Activated naive CD8-positive, alpha-beta T cell treated with anti-CD3 and anti-CD28 coated beads for 36 hours (primary cell): Measurements from ENCODE around the gene ZNF215. TPM values are rescaled to one million over a fixed set of nuclear protein-coding genes. Genes with fewer than 3 reads are reported as not detected.

Experiments
- DNase-seq: peaks from one replicate; pipeline ENCODE4 v3.0.0; 2021
- H3K27ac Mint-ChIP-seq: one replicate; pipeline ENCODE4 v1.8.0; 2022; ENCODE audit warnings: mild to moderate bottlenecking, moderate library complexity, mixed read lengths
- H3K27me3 Mint-ChIP-seq: one replicate; pipeline ENCODE4 v1.8.0; 2022; ENCODE audit warnings: mild to moderate bottlenecking, mixed read lengths
- H3K36me3 Mint-ChIP-seq: one replicate; pipeline ENCODE4 v1.8.0; 2021; ENCODE audit warnings: mild to moderate bottlenecking, mixed read lengths
- H3K4me1 Mint-ChIP-seq: one replicate; pipeline ENCODE4 v1.8.0; 2021; ENCODE audit warnings: mixed read lengths
- H3K4me3 Mint-ChIP-seq: one replicate; pipeline ENCODE4 v1.8.0; 2022; ENCODE audit warnings: mild to moderate bottlenecking, moderate library complexity, mixed read lengths
- H3K9me3 Mint-ChIP-seq: one replicate; pipeline ENCODE4 v1.8.0; 2022; ENCODE audit warnings: mixed read lengths
- total RNA-seq, 2 experiments: library from RNA; stranded (reverse); gene quantifications; one replicate each; pipeline ENCODE4 v1.2.3, GENCODE V29; 2021

Gene ZNF215
- total RNA-seq, 2 experiments from 2014 or later, result 2.4 to 2.5 TPM

DNA sequence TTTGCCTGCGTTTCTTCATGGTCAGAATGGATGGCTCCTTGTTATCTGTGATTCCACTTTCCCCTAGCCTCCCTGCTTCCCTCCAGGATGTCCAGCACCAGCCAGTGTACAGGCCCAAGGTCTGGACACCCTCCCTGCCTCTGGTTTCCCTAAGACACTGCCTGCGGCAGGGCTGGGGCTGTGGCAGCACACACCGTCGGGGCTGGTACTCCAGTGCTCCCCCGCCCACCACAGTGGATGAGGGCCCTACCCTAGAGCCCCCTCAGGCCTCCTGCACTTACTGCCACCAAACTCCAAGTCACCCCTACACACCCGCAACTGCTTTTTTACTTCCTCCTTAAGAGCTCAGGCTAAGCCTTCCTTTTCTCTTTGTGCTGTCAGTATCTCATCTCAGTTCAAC lies 65.0 kb downstream of the ZNF215 start:
- no peak overlapping the region for H3K27ac Mint-ChIP-seq
- no peak for DNase-seq
- peaks cover 2% of the 10 kb centered on the region for H3K9me3 Mint-ChIP-seq
- no peaks in the 10 kb centered on the region for H3K4me1 Mint-ChIP-seq
- H3K36me3 Mint-ChIP-seq, result no peaks in the 10 kb centered on the region
- H3K27me3 Mint-ChIP-seq, result peaks cover 6% of the 10 kb centered on the region
- H3K4me3 Mint-ChIP-seq, result no peak overlapping the region

GRCh38 chr11:6992026-6992425 lies 65.8 kb downstream of the ZNF215 start:
- H3K9me3 Mint-ChIP-seq, result no peaks in the 10 kb centered on the region
- H3K36me3 Mint-ChIP-seq, result no peaks in the 10 kb centered on the region
- H3K27me3 Mint-ChIP-seq, result peaks cover 6% of the 10 kb centered on the region
- H3K4me3 Mint-ChIP-seq, result no peak overlapping the region
- no peaks in the 10 kb centered on the region for H3K4me1 Mint-ChIP-seq
- no peak for DNase-seq
- H3K27ac Mint-ChIP-seq, result no peak overlapping the region

- Mint-ChIP-seq H3K27me3 (peaks cover 6% of the 10 kb centered on the region), H3K27ac (no peak overlapping the region), H3K4me3 (no peak overlapping the region), H3K9me3 (no peaks in the 10 kb centered on the region), H3K4me1 (no peaks in the 10 kb centered on the region), H3K36me3 (no peaks in the 10 kb centered on the region)
- no peak for DNase-seq
Measured at GRCh38 chr11:6992457-6993417, 66.5 kb downstream of the ZNF215 start.

DNA sequence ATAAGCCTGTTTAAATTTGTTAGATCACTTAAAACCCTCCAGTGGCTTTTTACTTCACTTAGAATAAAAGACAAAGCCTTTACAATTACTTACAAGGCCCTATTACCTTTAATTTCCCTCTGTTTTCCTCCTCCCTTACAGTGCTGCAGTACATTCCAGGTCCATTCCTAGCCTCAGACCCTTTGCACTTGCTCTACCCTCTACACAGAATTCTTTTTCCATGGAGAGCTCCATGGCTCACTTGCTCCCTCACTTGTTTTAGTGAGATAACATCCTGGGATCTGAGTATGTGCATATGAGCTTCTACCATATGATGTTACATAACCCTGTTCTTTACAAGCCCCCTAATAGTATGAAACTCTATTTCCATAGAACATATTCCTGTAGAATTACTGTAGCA lies 69.5 kb downstream of the ZNF215 start:
- peaks cover 10% of the 10 kb centered on the region for H3K27me3 Mint-ChIP-seq
- H3K27ac Mint-ChIP-seq, result no peak overlapping the region
- no peak overlapping the region for H3K4me3 Mint-ChIP-seq
- H3K4me1 Mint-ChIP-seq, result no peaks in the 10 kb centered on the region
- H3K36me3 Mint-ChIP-seq, result no peaks in the 10 kb centered on the region
- no peak for DNase-seq
- no peaks in the 10 kb centered on the region for H3K9me3 Mint-ChIP-seq

DNA sequence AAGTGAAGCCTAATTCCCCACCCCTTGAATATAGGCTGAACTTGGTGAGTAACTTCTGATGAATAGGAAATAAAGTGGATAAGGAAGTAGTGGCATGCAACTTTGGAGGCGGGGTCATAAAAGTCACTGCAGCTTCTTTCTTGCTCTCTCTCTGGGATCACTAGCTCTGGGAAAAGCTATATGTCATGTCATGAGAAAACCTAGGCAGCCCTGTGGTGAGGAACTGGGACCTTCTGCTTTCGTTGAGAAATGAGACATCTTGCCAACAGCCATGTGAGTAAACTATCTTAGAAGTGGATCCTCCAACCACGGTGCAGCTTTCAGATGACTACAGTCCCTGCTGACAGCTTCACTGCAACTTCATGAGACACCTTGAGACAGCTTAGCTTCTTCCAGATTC lies 78.3 kb downstream of the ZNF215 start:
- Mint-ChIP-seq H3K27me3 (peaks cover 23% of the 10 kb centered on the region), H3K36me3 (no peaks in the 10 kb centered on the region), H3K4me1 (no peaks in the 10 kb centered on the region), H3K9me3 (no peaks in the 10 kb centered on the region), H3K4me3 (no peak overlapping the region), H3K27ac (no peak overlapping the region)
- no peak for DNase-seq

Other genes starting within 250 kb of the ZNF215 start
- gene MRPL17, start 243.1 kb upstream of the ZNF215 start, total RNA-seq, result 100 to 1,000 TPM; 141 to 143 TPM
- under 1 TPM; 0.08 to 0.18 TPM for gene OR2AG2, start 154.4 kb upstream of the ZNF215 start, total RNA-seq
- not detected for gene OR2AG1, start 143.4 kb upstream of the ZNF215 start, total RNA-seq
- gene OR6A2, start 126.7 kb upstream of the ZNF215 start, total RNA-seq, result under 1 TPM; 0.04 to 0.10 TPM
- not detected for gene OR10A5, start 80.7 kb upstream of the ZNF215 start, total RNA-seq
- not detected for gene OR10A2, start 63.4 kb upstream of the ZNF215 start, total RNA-seq
- not detected for gene OR10A4, start 49.8 kb upstream of the ZNF215 start, total RNA-seq
- gene OR2D2, start 33.9 kb upstream of the ZNF215 start, total RNA-seq, result not detected
- gene OR2D3, start 5.4 kb upstream of the ZNF215 start, total RNA-seq, result not detected
- gene ZNF214, start 93.9 kb downstream of the ZNF215 start, total RNA-seq, result not detected
- under 1 TPM in 1 of 2 experiments, not detected in 1; 0.08 TPM for gene NLRP14, start 94.1 kb downstream of the ZNF215 start, total RNA-seq
- not detected for gene RBMXL2, start 162.6 kb downstream of the ZNF215 start, total RNA-seq